ENCODE measurements around the gene ITPKC. TPM values are rescaled to one million over a fixed set of nuclear protein-coding genes. Genes with fewer than 3 reads are reported as not detected.

Gene ITPKC
- total and polyA plus RNA-seq, 9 of the 15 experiments (the other 6 are each of a cell fraction or from before 2014, with no cell fraction given) = 0.08 to 9.3 (median 5.8) TPM

- TF ChIP-seq ZNF518B (CRISPR knock-in tag; IDR thresholded peaks at IDR 0.05) = no peak
- no peak for TF ChIP-seq SFPQ (IDR thresholded peaks at IDR 0.05; ENCODE audit: low read depth, low read length)
- TF ChIP-seq CEBPG (CRISPR knock-in tag; IDR thresholded peaks at IDR 0.05) = no peak
- TF ChIP-seq CEBPG (tag; conservative IDR thresholded peaks at IDR 0.05 in 1 of 2, IDR thresholded peaks at IDR 0.05 in 1 of 2) = no peak
- TF ChIP-seq NRF1 (conservative IDR thresholded peaks at IDR 0.05 in 1 of 2, IDR thresholded peaks at IDR 0.05 in 1 of 2) = no peak
- TF ChIP-seq KLF10 (CRISPR knock-in tag; IDR thresholded peaks at IDR 0.05) = no peak
- TF ChIP-seq KAT8 (IDR thresholded peaks at IDR 0.05; ENCODE audit: low read depth) = no peak
- TF ChIP-seq SLC30A9 (CRISPR knock-in tag; IDR thresholded peaks at IDR 0.05) = no peak
- no peak for TF ChIP-seq SIN3A (IDR thresholded peaks at IDR 0.05; ENCODE audit: borderline replicate concordance in 2 of 2, control insufficient read depth in 1 of 2, low read depth in 2 of 2, low read length in 2 of 2)
- TF ChIP-seq ZBTB1 (CRISPR knock-in tag; IDR thresholded peaks at IDR 0.05; ENCODE audit: borderline replicate concordance, low read depth) = peak; percentile 92
- 0 out of 2 replicates have a peak, but pooled peaks have one; percentile 46 for TF ChIP-seq ZBTB2 (IDR thresholded peaks at IDR 0.05)
- no peak for TF ChIP-seq ILF3 (IDR thresholded peaks at IDR 0.05; ENCODE audit: borderline replicate concordance)
- TF ChIP-seq RBM17 (IDR thresholded peaks at IDR 0.05; ENCODE audit: borderline replicate concordance, low read depth, low read length) = no peak
- 0 out of 2 replicates have a peak, but pooled peaks have one; percentile 16 for TF ChIP-seq HMGXB4 (CRISPR knock-in tag; IDR thresholded peaks at IDR 0.05)
- no peak for TF ChIP-seq CREB3L1 (IDR thresholded peaks at IDR 0.05; ENCODE audit: borderline replicate concordance, low read depth)
These were observed 60.2 kb downstream of the ITPKC start (continued) for GRCh38 chr19:40776932-40777644.
